SK-N-MC (cell line): ENCODE data around the gene RBMS1.

Source experiments
- DNase-seq: peaks from one replicate; pipeline ENCODE4 v3.0.0-alpha.2; 2011; ENCODE audit warnings: low read depth, low spot score
- H3K27ac ChIP-seq: fragments of 200-600 bp; sonication (generic); 2 replicates; pipeline ENCODE4 v1.5.1; 2016; ENCODE audit warnings: mixed run types
- H3K36me3 ChIP-seq: fragments of 200-600 bp; sonication (generic); 2 replicates; pipeline ENCODE4 v1.6.1; 2017; ENCODE audit warnings: antibody characterized with exemption, low read length, mixed read lengths; ENCODE audit not compliant: insufficient read depth
- H3K4me3 ChIP-seq: fragments of 200-600 bp; sonication (generic); 2 replicates; pipeline ENCODE4 v1.5.1; 2016
- H3K9ac ChIP-seq: fragments of 200-600 bp; sonication (generic); 2 replicates; pipeline ENCODE4 v1.8.0; 2017; ENCODE audit warnings: mixed run types, mixed read lengths; ENCODE audit not compliant: insufficient read length
- H3K9me3 ChIP-seq: fragments of 200-600 bp; sonication (generic); 2 replicates; pipeline ENCODE4 v1.6.1; 2017; ENCODE audit warnings: low read depth, mild to moderate bottlenecking, antibody characterized with exemption, low read length, moderate library complexity, mixed read lengths
- EZH2 ChIP-seq: fragments of 200-600 bp; sonication (generic); IDR thresholded peaks from one replicate; pipeline ENCODE4 v1.6.1; 2017; ENCODE audit warnings: antibody characterized with exemption
- FOXP2 ChIP-seq: optimal IDR thresholded peaks from 2 replicates; pipeline ENCODE3; 2011; ENCODE audit warnings: mild to moderate bottlenecking, moderate library complexity; ENCODE audit not compliant: insufficient read depth; ENCODE audit errors: extremely low read length, control extremely low read depth
- POLR2AphosphoS5 ChIP-seq: IDR thresholded peaks from 2 replicates; pipeline ENCODE4 v1.6.1; 2012; ENCODE audit warnings: mild to moderate bottlenecking, low read depth, low read length, borderline replicate concordance

RBMS1 gene

DNA sequence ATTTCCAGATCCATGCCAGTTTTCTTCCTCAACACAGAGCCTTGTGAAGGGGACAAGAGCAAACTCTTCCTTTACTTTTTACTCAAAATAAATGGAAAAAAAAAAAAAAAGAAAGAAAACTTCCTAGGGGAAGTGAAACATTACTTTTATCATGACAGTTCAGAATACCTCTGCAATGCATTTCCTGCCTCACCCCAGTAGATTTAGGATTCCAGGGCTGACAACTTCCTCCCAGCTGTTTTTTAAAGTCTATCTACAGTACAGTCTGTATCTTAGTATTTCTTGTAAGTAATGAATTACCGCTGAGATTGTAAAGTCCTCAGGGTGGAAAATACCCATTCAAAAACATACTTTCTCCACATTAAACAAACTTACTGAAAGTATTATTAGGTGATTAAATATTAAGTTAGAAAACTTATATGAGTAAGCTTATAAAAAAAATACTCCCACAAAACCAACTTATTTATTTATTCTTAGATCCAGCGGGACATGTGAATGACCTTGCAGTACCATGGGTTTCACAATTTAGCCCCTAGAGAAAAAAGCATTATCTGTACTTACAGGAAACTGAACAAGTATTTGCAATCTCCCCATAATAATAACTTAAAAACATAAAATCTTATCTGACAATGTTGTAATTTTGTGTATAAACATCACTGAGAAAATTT lies 117.7 kb downstream of the RBMS1 start:
- H3K9me3 ChIP-seq: no peaks in the 10 kb centered on the region
- H3K9ac ChIP-seq: no peak overlapping the region
- peak overlapping the region; percentile 52 for H3K4me3 ChIP-seq
- peak; percentile 82 for DNase-seq
- TF ChIP-seq FOXP2 (no peak), POLR2AphosphoS5 (no peak), EZH2 (no peak)
- H3K27ac ChIP-seq: peak overlapping the region; percentile 83; the same call in 1 of the 2 replicates
- H3K36me3 ChIP-seq: no peaks in the 10 kb centered on the region

DNA sequence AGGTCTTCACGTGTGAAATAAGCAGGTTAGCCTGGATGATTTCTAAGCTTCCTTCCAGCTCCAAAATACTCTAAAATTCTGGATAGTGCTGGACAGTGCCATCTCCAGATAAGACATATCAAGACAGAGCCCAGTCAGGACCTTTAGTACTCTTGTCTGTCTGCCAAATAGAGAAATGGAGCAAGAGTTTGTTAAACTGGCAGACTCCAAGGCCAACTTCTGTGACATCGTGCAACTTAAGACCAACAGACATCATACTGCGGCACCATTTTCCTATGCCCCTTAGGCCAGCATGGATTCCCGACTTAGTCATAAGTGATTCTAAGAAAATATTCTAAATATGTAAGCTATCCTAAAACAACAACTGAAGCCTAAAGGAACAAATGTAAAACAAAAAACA lies 118.6 kb downstream of the RBMS1 start:
- Histone ChIP-seq H3K9ac (no peak overlapping the region), H3K9me3 (no peaks in the 10 kb centered on the region), H3K36me3 (no peaks in the 10 kb centered on the region), H3K27ac (no peak overlapping the region), H3K4me3 (no peak overlapping the region)
- TF ChIP-seq FOXP2: no peak
- TF ChIP-seq EZH2: no peak
- TF ChIP-seq POLR2AphosphoS5: no peak
- DNase-seq: no peak

DNA sequence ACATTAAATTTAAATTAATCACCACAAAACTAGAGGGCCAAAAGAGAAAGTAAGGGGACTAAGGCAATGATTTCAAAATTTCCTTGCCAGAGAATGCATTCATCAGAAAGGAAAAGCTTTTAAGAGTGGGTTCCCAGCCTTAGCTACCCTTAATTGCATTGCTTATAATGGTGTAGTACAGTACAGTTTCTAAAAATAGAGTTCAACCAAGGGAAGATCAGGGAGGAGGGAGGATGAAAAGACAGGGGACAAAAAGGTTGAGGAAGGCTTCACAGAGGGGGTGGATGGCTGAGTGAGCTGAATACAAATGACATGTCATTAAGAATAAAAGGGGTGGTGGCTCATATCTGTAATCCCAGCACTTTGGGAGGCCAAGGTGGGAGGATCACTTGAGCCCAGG lies 119.9 kb downstream of the RBMS1 start:
- DNase-seq: no peak
- Histone ChIP-seq H3K36me3 (no peaks in the 10 kb centered on the region), H3K9ac (no peak overlapping the region), H3K27ac (no peak overlapping the region), H3K4me3 (no peak overlapping the region), H3K9me3 (no peaks in the 10 kb centered on the region)
- TF ChIP-seq FOXP2: no peak
- TF ChIP-seq EZH2: no peak
- no peak for TF ChIP-seq POLR2AphosphoS5

DNA sequence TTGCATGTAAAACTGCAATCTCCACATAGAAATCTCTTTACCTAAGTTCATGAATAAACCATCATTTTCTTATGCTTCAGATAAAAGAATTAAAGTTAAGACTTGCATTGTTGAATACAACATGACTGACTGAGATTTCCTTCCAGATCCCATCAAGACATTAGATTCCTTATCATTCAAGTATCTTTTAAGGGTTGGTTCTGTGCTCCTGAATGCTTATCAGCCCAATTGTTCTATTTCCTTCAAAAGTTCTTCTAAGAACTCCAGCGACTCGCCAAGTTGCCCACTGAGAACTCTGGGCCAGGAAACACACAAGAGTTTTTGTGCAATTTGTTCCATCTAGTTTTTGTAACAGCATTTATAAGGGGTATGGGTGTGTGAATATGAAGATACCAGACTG lies 120.3 kb downstream of the RBMS1 start:
- Histone ChIP-seq H3K4me3 (no peak overlapping the region), H3K9me3 (no peaks in the 10 kb centered on the region), H3K27ac (no peak overlapping the region), H3K36me3 (no peaks in the 10 kb centered on the region), H3K9ac (no peak overlapping the region)
- no peak for DNase-seq
- TF ChIP-seq EZH2 (no peak), FOXP2 (no peak), POLR2AphosphoS5 (no peak)

DNA sequence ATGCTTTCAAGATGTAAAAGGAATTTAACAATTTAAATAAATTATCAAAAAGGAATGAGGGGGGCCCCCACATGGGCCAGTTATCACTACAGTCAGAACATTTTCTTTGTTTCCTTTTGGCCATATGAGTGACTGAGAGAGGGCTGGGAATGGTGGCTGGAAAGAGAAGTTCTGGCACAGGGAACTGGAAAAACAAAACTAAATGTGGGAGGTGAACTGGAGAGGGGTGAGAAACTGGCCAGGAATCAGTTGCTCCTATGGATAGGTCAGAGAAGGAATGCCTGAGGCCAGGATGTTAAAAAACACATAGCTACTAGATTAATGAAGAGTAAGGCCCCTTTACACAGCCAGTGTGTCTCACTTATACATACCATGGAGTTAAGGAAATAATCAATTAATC lies 121.0 kb downstream of the RBMS1 start:
- DNase-seq: no peak
- Histone ChIP-seq H3K4me3 (no peak overlapping the region), H3K36me3 (no peaks in the 10 kb centered on the region), H3K9me3 (no peaks in the 10 kb centered on the region), H3K27ac (no peak overlapping the region), H3K9ac (no peak overlapping the region)
- no peak for TF ChIP-seq FOXP2
- no peak for TF ChIP-seq EZH2
- TF ChIP-seq POLR2AphosphoS5: no peak

DNA sequence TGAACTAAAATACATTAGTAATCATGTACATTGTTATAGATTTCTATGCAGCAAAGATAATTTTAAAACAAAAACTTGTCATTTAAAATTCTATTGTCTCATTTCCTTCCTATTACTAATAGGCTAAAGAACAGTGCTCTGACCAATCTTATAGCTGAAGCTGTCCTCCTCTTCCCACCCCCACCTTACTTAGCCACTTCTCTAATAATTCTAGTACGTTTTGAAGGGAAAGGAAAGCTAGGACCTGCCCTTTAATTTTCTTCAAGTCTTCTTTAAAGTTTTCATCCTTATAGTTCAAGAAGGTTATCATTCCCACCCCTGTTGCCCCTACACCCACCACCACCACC lies 121.6 kb downstream of the RBMS1 start:
- H3K9me3 ChIP-seq: no peaks in the 10 kb centered on the region
- no peak overlapping the region for H3K27ac ChIP-seq
- no peak overlapping the region for H3K9ac ChIP-seq
- no peak overlapping the region for H3K4me3 ChIP-seq
- TF ChIP-seq EZH2 (no peak), POLR2AphosphoS5 (no peak), FOXP2 (no peak)
- DNase-seq: no peak
- H3K36me3 ChIP-seq: no peaks in the 10 kb centered on the region

DNA sequence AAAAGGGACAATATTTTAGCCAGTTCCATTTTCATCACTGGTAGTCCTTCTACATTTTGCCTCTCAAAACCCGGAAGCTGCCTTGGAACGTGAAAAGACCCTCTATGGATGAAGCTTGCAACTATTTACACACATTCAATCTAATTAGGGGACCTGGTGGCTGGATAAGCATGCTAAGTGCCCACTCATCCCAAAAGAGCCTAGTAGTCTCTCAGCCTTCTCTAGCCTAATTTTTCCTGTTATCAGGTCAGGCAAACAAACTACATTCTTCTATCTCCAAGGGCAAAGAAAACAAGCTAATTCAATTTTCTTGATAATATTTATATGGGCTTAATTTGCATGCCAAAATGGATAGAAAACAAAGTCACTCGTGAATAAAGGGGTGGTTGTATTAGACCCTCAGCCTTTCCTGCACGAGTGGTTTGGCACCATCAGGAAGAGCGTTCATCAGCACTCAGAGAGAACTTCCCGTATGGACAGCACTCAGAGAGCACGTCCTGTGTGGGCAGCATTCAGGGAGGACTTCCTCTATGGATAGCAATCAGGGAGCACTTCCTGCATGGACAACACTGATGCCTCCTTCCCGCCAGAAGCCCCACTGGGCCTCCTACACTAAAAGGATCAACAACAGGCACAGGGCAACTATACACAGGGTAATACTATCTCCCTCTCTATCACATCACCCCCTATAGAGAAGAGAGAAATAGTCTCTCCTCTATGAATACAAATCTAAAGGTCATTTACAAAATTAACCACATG lies 122.2 kb downstream of the RBMS1 start:
- Histone ChIP-seq H3K4me3 (no peak overlapping the region), H3K27ac (no peak overlapping the region), H3K36me3 (peaks cover 2% of the 10 kb centered on the region; the same call in 1 of the 2 replicates), H3K9me3 (no peaks in the 10 kb centered on the region), H3K9ac (no peak overlapping the region)
- no peak for TF ChIP-seq EZH2
- no peak for TF ChIP-seq FOXP2
- no peak for TF ChIP-seq POLR2AphosphoS5
- no peak for DNase-seq

DNA sequence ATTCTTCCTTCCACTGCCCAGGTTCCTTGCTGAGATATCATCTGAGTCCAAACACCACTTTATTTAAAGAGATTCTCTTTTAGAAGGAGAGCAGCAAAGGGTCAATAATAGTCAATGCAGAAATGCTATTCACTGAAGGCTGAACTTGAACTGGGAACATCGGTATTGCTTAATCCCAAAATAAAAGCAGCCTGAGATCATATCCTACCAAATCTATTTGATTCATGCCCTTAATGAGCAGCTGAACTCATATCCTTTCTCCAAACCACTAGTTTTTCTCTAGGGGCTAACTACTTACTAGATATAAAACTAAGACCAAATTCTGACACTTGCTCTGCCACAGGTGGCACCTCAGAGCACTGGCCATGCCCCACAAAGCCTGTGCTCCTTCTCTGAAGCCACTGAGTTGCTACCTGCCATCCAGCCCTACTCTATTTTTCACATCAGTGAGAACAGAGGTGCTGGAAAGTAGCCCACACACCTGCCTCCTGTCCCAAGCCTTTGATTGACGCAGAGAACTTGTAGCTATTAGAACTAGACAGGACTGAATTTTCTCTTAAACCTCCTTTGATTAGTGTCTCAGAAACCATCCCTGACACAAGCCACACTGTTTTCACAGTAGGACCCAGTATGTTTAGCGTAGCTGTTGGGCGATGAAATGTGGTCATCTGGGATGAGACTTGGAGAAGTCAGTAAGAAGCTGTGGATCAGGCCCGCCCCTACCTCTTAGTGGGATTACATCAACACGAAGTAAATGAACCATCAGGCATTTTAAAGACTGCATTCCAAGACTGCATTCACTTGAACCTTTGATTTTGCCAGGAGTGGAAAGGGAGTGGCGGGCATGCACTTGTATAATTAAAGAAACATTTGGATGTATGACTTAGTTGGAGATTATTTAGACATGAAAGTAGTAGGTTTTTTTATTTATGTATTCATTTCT lies 124.3 kb downstream of the RBMS1 start:
- no peak overlapping the region for H3K4me3 ChIP-seq
- TF ChIP-seq EZH2 (no peak), FOXP2 (no peak), POLR2AphosphoS5 (no peak)
- no peak overlapping the region for H3K27ac ChIP-seq

More for the DNA sequence above, 124.3 kb downstream of the RBMS1 start:
- Histone ChIP-seq H3K36me3 (peaks cover 4% of the 10 kb centered on the region; the same call in 1 of the 2 replicates), H3K9me3 (no peaks in the 10 kb centered on the region), H3K9ac (no peak overlapping the region)
- DNase-seq: no peak
